NCI-H2171 treated with DMSO at 0.1 percent for 48 hours (cell line): Measurements from ENCODE around the gene CNOT3.
"Not testable (repeated sequence)": the region's sequence is repeated elsewhere in the genome, so short reads cannot be mapped to it uniquely, and the experiment has no call there.

Source experiments
- DNase-seq: peaks from one replicate; lab custom pipeline; 2025; lab: John Stamatoyannopoulos, UW

Gene CNOT3

DNA sequence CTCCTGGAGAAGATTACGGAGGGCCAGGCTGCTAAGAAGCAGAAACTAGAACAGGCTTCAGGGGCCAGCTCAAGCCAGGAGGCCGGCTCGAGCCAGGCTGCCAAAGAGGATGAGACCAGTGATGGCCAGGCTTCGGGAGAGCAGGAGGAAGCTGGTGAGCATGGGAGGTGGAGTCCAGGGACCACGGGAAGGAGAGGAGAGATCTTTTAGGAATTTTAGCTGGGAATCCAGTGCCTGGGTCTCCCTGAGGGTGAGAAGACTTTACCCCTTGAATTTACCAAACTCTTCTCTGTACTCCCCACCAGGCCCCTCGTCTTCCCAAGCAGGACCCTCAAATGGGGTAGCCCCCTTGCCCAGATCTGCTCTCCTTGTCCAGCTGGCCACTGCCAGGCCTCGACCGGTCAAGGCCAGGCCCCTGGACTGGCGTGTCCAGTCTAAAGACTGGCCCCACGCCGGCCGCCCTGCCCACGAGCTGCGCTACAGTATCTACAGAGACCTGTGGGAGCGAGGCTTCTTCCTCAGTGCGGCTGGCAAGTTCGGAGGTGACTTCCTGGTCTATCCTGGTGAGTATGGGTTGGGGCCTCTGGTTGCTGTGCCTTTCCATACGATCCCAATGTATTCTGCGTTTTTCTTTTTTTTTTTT, 54.4 kb downstream of the CNOT3 start:
- no peak for DNase-seq

DNA sequence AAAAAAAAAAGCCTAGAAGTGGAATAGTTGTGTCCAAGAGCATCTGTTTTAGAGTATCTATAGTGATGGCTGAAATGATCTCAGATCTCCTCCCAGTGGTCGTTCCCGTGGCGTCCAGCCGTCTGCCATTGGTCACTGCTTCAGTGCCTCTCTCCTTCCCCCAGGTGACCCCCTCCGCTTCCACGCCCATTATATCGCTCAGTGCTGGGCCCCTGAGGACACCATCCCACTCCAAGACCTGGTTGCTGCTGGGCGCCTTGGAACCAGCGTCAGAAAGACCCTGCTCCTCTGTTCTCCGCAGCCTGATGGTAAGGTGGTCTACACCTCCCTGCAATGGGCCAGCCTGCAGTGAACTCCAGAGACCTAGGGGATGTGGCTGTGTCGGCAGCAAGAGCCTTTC, 55.4 kb downstream of the CNOT3 start:
- no peak for DNase-seq

DNA sequence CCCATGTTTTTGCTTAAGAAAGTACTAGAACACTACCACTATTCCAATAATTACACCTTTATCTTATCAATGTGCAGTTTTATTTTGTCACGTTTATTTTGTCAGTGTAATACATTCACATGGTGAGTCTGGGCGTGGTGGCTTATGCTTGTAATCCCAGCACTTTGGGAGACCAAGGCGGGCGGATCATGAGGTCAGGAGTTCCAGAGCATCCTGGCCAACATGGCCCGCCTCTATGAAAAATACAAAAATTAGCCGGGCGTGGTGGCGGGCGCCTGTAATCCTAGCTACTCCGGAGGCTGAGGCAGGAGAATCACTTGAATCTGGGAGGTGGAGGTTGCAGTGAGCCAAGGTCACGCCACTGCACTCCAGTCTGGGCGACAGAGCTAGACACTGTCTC, 56.9 kb downstream of the CNOT3 start:
- DNase-seq: not testable (repeated sequence)

DNA sequence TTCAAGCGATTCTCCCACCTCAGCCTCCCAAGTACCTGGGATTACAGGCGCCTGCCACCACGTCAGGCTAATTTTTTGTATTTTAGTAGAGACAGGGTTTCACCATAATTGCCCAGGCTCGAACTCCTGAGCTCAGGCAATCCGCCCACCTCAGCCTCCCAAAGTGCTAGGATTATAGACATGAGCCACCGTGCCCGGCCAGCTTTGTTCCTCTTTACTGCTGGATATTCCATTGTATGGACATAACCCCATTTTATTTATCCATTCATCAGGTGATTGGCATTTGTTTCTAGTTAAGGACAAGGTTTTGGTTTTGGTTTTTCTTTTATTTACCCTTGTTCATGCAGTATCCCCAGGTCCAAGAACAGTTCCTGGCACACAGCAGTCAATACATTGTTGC, 59.0 kb downstream of the CNOT3 start:
- no peak for DNase-seq

DNA sequence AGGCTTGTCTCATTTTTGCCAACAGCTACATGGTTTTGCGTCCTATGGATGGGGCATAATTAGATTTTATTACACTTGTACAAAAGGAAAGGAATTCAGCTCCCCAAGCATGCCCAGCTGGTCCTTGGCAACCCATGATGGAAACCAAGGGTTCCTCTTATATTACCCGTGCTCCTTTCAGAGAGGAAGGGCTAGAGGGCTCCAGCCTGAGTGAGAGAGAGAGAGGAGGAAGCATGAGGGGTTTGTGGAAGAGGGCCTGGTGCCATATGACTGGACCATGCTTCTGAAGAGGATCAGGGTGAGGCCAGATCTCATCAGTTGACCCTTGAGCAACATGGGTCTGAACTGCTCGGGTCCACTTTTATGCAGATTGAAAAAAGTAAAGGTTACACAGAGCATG, 59.6 kb downstream of the CNOT3 start:
- DNase-seq: no peak

DNA sequence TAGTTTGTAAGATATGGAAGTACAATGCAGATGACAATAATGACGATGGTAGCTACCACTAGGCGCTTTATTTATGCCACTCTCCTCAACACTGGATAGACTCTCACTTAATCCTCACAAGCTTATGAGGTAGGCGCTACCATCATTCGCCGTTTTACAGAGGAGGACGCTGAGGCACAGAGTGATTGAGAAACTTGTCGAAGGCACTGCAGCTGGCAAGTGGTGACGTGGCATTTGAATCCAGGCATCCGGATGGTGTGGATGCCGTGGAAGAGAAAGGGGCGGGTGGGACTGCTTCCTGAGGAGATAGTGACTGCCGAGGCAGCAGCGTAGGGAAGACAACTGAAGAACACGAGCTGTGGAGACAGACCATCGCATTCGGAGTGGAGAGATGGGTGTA, 61.8 kb downstream of the CNOT3 start:
- DNase-seq: no peak

GRCh38 chr19:54201172-54201701, 63.7 kb downstream of the CNOT3 start:
- DNase-seq: no peak

DNA sequence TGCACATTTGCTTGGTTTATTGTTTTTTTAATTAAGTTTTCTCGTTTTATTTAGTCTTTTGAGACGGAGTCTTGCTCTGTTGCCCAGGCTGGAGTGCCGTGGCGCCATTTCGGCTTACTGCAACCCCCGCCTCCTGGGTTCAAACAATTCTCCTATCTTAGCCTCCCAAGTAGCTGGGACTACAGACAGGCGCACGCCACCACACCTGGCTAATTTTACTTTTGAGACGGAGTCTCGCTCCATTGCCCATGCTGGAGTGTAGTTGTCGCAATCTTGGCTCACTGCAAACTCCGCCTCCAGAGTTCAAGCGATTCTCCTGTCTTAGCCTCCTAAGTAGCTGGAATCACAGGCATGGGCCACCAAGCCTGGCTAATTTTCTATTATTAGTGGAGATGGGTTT, 64.4 kb downstream of the CNOT3 start:
- DNase-seq: no peak

DNA sequence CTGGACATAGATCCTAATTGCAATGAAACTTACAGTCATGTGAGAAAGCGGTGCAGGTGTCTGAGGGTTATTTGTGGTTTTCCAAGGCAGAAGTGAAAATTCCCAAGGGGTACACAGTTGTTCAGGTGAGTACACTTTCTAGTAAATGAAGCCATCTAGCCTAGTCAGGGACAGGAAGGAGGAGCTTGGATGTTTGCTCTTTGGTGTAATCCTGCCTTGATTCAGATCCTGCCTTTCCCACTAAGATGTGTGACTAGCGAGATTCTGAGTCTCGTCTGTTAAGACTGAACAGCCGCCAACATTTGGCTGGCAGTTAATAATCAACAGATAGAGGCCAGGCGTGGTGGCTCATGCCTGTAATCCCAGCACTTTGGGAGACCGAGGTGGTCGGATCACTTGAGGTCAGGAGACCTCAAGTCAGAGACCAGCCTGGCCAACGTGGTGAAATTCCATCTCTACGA, 65.6 kb downstream of the CNOT3 start:
- DNase-seq: no peak

DNA sequence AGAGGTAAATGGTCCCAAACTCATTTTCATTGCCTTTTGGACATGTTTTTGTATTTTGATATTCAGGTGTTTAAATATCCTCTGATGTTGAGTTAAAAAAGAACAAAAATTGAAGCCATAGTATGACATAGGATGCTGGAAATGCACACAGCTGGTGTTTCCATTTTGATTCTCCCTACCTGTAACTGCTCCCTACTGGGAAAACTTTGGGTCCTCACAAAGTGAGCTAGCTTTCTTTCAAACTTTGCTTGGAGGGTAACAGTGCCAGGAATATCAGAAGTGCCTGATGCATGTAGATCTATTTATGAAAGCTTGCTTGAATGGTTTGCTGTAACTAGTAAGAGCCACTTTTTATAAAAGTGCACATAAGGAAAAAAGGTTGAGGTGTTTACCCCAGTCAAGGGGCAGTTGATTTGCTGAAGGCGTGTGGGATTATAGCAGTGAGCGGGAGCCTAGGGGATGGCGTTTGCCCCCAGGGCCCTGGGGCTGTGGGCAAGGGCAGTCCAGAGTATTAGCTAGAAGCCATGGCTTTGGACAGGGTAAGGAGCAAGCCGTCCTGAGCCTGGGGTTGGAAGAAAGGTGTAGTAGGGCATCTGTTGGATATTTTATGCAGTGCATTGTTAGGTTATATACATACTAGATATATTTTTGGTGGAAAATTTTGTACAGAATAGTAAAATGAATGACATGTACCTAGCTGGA, 67.4 kb downstream of the CNOT3 start:
- no peak for DNase-seq
